ENCODE results near the gene C6. TPM values are rescaled to one million over a fixed set of nuclear protein-coding genes. Genes with fewer than 3 reads are reported as not detected.

Gene C6
- total RNA-seq, 1 donor from 2014 or later: not detected

DNA sequence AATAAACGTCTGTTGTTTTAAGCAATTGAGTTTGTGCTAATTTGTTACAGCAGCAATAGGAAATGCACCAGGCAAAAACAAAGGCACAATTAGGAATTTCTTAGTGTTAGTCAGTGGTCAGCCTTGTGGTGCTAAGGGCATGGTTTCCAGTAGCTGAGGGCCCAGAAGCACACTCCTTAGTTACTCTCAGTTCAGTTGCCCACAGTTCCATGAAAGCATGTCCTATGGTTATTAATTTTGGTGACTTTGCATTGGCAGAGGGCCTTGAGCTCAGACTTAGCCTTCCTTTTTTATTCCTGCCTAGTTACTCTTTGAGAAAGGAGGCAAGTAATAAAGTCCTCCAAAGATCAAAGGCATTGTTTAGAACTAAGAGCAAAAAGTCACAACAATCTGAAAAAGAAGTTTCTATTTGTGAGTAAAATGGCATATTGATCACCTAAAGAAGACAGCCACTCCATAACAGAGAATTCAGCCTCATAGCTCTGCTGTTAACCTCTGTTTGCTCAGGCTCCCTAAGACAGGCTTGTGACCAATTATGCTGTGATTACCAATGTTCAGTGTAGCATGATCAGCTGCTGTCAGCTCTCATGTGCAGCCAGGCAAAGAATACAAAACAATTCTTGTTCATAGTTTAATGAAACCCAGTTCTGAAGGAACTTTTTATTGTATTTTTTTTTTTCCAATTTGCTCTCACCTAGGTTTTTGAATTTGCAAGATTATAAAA lies 85.2 kb downstream of the C6 start:
- DNase-seq (ENCODE audit: low read depth in 2 of 2): no peak

DNA sequence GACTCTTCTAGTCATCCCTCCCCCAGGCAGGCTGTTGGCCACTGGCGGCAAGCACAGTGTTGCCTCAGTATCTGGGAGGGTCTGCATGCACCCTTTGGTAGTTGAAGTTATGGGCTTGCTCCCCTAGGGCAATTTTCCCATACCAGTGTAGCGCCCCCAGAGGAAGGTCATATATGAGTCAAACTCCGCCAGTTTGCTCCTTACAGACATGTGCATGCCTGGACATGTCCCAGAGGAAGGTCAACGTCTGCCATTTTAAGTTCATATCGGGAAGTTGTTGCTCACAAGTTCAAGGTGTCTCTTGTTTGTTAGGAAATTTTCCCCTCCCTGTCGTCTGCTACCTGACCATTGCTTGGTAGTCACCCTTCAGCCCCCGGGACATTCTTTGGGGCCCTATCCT lies 90.9 kb downstream of the C6 start:
- no peak for DNase-seq (ENCODE audit: low read depth in 2 of 2)

DNA sequence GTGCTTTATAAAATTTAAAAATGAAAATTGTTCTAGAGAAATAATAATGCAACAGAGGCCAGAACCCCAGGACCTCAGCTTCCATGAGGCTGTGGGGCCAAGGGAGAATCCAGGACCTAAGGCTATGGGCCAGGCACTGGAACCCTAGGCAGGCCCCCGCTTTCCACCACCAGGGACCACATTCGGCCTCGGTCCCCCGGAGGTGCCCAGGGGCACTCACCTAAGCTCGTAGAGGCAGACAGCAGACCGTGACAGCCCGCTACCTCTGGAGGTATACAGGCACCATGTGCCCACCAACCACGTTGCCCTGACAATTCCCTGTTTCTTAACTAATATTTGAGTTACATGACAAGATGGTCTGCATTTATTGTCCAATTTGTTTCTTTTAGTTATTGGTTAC lies 92.7 kb downstream of the C6 start:
- DNase-seq (ENCODE audit: low read depth in 2 of 2): no peak

DNA sequence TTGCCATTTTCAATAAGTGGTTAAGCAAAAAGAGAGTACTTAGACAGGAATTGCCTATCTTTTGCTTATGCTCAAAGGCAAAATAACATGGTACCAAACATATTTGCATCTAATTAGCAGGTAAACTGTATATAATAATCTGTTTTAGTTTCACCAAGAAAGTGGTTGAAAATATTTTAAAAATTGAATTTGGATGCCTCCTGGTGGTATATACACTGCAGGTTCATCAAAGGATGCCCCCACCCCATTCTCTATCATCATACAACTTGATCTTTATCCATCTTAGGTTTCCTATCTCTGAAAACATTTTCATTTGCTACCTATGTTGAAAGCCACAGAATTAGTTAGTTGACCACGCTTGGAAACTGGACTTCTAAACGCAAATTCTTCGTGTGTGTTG lies 95.2 kb downstream of the C6 start:
- DNase-seq (ENCODE audit: low read depth in 2 of 2): no peak

DNA sequence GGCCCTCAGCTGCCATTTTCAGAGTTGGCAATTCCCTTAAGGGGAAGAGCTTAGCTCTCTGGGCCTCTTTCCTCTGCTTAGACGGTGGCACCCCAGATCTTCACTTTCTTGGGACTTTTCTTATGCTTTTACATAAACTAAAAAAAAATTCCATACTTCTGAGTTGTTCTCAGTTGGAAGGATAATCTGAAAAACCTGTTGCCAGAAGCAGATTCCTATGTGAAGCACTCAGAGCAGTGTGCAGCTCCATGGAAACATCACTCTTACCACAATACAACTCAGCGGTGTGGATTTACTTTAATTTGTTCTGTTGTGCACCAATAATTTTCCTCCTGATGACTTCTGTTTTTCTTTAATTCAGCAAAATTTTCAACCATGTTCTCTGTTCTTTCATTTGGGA lies 98.1 kb downstream of the C6 start:
- DNase-seq (ENCODE audit: low read depth in 2 of 2): no peak

DNA sequence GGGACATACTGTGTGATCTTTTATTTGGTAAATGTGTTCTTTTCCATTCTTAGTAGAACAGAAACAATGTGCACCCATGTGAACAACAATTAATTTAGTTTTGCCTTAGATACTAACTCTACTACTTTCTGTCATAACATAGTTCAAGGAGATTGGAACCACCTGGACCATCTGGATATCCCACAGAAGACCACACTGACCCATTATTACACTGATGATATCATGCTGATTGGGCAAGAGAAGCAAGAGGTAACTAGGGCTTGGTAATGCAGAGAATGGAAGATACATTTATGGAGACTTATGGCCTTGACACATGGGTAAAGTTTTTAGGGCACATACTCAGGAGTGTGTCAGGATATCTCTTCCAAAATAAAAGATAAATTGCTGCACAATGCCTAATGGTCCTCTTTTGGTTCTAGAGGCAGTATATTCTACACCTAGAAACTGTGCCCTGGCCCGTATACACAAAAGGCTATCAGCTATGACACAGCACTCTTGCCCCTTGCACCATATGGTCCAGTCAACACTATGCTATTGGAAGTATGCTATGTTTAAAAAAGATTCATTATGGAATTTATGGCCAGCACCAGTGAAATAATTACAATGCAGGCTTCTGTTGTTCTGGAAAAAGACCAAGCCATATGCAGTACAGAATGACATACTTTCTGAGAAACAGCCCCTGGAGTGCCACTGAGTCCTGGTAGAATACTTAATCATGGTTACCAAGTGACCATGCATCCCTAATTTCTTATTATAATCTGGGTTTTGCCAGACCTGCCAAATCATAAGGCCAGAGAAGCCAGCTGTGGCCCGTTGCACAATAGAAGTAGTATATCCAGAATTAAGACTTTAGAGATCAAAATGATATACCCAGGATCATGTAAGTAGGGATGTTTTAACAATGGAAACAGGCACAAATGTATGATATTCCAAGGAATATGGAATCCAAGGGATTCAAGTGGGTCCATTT lies 100.6 kb downstream of the C6 start:
- DNase-seq (ENCODE audit: low read depth in 2 of 2): no peak

DNA sequence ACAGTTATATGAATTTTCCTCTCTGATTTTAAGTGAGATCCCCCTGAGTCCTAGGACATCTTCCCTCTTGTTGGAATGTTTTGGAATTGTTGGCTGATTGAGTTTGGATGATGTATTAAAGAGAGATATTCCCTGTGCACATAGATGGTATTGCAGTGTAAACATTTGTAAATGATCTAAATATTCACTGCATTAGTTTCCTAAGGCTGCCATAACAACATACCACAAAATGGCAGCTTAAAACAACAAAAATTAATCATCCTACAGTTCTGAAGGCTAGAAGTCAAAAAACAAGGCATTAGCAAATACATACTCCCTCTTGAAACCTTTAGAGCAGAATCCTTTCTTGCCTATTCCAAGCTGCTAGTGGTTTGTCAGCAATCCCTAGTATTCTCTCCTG lies 104.1 kb downstream of the C6 start:
- DNase-seq (ENCODE audit: low read depth in 2 of 2): no peak

DNA sequence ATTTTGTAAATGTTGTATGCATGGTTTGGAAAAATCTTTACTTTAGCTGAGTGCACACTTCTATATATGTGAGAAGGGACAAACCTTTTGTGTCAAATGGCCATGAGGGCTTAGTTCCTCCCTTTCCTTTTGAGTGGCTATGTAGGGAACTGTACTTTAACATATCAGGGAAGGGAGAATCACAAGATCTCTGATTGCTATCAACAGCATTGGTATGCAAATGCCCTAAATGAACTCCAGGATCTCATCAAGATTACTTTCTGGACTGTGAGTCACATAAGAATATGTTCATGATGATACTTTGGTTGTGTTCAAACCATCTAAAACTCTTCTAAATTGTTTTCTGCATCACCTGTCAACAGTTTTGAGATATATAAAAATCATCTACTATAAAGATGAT lies 111.0 kb downstream of the C6 start:
- DNase-seq (ENCODE audit: low read depth in 2 of 2): no peak

DNA sequence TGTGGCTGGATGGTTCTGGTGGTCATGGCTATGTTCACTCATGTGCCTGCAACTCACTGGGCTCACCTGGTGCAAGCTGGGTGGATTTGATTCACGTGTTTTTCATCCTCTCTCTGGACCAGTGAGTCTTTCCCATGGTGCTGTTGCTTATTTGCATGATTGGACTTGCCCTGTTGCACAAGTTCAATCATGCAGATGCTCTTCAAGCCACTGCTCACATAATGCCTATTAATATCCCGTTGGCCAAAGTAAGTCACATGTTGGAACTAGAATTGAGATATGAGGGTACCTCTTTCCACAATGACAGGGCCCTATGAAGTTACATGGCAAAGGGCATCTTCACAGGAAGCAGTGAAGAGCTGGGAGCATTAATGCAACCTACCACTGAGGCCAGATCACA lies 115.7 kb downstream of the C6 start:
- DNase-seq (ENCODE audit: low read depth in 2 of 2): no peak

DNA sequence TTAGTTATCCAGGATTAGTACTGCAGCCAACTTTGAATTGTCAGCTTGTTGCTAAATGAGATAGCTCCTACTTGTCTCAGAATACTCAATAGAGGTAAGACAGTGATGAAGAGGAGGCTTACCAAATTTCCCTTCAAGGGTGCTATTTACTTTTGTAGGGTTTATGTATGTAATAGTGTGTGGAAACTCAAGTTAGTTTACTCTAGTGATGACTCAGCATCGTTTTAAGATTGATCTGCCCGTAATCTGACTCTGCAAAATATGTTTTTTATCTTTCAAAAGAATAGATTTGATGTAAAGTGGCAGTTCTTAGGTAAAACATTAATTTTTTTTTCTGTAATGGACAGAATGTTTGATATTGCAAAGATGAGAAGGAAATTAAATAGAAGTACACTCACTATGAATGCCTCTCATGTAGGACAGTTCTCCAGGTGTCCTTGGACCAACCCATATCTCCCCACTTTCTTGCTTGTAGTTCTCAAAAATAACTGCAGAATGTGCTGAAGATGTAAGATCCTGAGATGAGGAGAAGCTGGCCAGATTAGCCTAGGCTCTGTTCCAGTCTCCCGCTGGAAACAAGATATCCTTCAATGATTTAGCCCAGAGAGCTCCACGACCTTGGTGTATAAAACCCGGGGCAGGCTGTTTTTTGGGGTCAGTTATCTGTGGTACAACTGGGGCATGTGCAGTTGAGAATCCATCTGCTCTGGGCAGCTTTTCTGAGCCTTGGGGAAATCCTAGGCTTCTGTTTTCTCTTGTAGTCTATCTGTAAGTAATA lies 117.8 kb downstream of the C6 start:
- DNase-seq (ENCODE audit: low read depth in 2 of 2): no peak

DNA sequence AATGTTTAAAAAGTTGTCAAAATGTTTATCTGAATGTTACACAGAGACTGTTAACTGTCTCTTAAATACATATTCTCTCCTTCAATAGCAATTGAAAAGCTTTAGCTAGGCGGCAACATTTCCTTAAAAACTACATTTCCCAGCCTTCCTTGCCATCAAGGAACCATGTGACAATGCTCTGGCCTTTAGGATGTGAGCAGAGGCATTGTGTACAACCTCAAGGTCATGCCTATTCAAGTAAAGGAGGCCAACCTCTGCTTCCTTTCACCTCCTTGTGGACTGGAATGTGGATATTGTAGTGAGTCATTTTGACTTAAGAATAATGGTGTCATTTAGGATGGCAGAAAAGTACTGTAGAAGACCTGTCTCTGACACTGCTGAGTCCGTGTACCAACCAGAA lies 118.5 kb downstream of the C6 start:
- no peak for DNase-seq (ENCODE audit: low read depth in 2 of 2)

DNA sequence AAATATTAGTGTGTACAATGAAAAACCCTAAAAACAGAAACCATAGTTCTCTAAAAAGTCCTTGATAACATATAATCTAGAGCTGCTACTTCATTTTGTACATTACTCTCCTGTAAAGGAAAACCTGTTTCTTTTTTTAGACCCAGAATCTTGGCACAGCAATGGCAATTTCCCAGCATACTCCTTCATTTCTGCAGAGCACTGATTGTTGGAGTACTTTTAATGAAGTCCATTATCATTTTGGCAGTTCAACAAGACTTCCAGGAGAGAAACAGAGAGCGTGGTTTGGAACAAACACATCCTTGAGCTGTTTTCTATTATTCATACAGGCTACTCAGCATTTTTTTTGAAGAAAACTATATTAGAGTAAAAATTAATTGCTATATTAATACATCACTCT lies 119.5 kb downstream of the C6 start:
- DNase-seq (ENCODE audit: low read depth in 2 of 2): no peak

Other genes with a start within 250 kb of the C6 start
- not detected in 2 replicates for gene MROH2B, start 142.2 kb downstream of the C6 start, total RNA-seq